ENCODE results near the gene SERPINB13.

SERPINB13 gene

DNA sequence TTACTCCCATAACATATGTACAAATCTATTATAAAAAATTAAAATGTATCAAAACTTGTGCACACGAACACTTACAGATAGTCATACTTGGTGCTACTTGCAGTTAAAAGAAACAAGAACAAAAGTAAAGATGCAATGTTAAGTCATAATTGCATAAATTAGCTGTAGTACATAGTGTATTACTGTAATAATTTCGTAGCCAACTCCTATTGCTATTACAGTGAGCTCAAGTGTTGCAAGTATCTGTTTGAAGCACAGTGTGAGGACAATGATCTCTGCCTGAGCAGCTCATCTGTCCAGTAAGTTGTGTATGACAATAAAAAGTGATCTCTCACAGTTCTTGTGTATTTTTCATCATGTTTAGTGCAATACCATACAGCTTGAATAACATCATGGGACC, 7.5 kb upstream of the SERPINB13 start:
- H3F3A ChIP-seq (ENCODE audit: insufficient read depth), result no peaks in the 10 kb centered on the region
- no peaks in the 10 kb centered on the region for H3K9me3 ChIP-seq (ENCODE audit: insufficient read depth, low read length)
- H3K9me2 ChIP-seq (replicated peaks; ENCODE audit: insufficient read depth, low read length), result no peaks in the 10 kb centered on the region
- no peak overlapping the region for H2AFZ ChIP-seq (ENCODE audit: low read depth, low read length, severe bottlenecking)
- no peak overlapping the region for H3K4me2 ChIP-seq (ENCODE audit: low read depth, low read length, poor library complexity, severe bottlenecking)
- H3K27me3 ChIP-seq (ENCODE audit: low read length), result 0 out of 2 replicates have a peak, but pooled peaks cover 4% of the 10 kb centered on the region
- no peak overlapping the region for H3K4me3 ChIP-seq (ENCODE audit: insufficient read depth, low read length, poor library complexity, severe bottlenecking)
- TF ChIP-seq EZH2phosphoT487 (conservative IDR thresholded peaks at IDR 0.05; ENCODE audit: low read length), result no peak
- TF ChIP-seq, protein P1, sequence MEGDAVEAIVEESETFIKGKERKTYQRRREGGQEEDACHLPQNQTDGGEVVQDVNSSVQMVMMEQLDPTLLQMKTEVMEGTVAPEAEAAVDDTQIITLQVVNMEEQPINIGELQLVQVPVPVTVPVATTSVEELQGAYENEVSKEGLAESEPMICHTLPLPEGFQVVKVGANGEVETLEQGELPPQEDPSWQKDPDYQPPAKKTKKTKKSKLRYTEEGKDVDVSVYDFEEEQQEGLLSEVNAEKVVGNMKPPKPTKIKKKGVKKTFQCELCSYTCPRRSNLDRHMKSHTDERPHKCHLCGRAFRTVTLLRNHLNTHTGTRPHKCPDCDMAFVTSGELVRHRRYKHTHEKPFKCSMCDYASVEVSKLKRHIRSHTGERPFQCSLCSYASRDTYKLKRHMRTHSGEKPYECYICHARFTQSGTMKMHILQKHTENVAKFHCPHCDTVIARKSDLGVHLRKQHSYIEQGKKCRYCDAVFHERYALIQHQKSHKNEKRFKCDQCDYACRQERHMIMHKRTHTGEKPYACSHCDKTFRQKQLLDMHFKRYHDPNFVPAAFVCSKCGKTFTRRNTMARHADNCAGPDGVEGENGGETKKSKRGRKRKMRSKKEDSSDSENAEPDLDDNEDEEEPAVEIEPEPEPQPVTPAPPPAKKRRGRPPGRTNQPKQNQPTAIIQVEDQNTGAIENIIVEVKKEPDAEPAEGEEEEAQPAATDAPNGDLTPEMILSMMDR (IDR thresholded peaks at IDR 0.05; ENCODE audit: insufficient read depth, low read length, poor library complexity, severe bottlenecking), result no peak
- no peaks in the 10 kb centered on the region for H3K36me3 ChIP-seq (ENCODE audit: low read length)
- no peak overlapping the region for H3K27ac ChIP-seq (ENCODE audit: low read depth, low read length)
- H3K79me2 ChIP-seq (ENCODE audit: insufficient read depth, low read length), result no peaks in the 10 kb centered on the region
- no peaks in the 10 kb centered on the region for H4K20me1 ChIP-seq (ENCODE audit: low read depth, low read length)
- H3K9ac ChIP-seq (ENCODE audit: low read length), result no peak overlapping the region

GRCh38 chr18:63585988-63586387, 1.2 kb upstream of the SERPINB13 start:
- TF ChIP-seq, protein P1 (IDR thresholded peaks at IDR 0.05; ENCODE audit: insufficient read depth, low read length, poor library complexity, severe bottlenecking), result no peak
- no peak for TF ChIP-seq EZH2phosphoT487 (conservative IDR thresholded peaks at IDR 0.05; ENCODE audit: low read length)
- Histone ChIP-seq H3K4me2 (ENCODE audit: low read depth, low read length, poor library complexity, severe bottlenecking) (no peak overlapping the region), H3F3A (ENCODE audit: insufficient read depth) (no peaks in the 10 kb centered on the region), H2AFZ (ENCODE audit: low read depth, low read length, severe bottlenecking) (no peak overlapping the region), H3K36me3 (ENCODE audit: low read length) (no peaks in the 10 kb centered on the region), H3K9ac (ENCODE audit: low read length) (no peak overlapping the region), H3K27ac (ENCODE audit: low read depth, low read length) (no peak overlapping the region), H3K4me3 (ENCODE audit: insufficient read depth, low read length, poor library complexity, severe bottlenecking) (no peak overlapping the region), H3K79me2 (ENCODE audit: insufficient read depth, low read length) (no peaks in the 10 kb centered on the region), H4K20me1 (ENCODE audit: low read depth, low read length) (no peaks in the 10 kb centered on the region), H3K9me2 (replicated peaks; ENCODE audit: insufficient read depth, low read length) (no peaks in the 10 kb centered on the region), H3K9me3 (ENCODE audit: insufficient read depth, low read length) (no peaks in the 10 kb centered on the region), H3K27me3 (ENCODE audit: low read length) (0 out of 2 replicates have a peak, but pooled peaks cover 4% of the 10 kb centered on the region)

DNA sequence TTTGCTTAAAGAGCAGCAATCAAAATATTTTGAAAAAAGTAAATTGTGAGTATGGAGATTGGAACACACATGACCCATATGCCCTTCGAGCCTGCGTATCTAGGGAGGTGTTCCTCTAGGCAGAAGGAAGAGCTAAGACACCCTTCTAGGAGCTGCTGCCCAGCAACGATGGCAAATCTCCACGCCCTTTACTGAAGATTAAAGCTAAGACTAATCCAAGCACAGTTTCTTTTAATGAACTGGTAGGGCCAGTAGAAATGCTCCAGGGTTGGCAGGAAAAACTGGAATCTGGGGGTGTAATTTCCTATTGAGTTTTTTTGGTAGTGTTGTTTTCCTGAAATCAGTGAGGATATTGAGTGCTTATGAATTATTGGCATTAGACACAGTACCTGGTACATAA, 712 bp upstream of the SERPINB13 start:
- Histone ChIP-seq H3K9ac (ENCODE audit: low read length) (no peak overlapping the region), H3F3A (ENCODE audit: insufficient read depth) (no peaks in the 10 kb centered on the region), H3K36me3 (ENCODE audit: low read length) (no peaks in the 10 kb centered on the region), H3K27ac (ENCODE audit: low read depth, low read length) (no peak overlapping the region), H3K9me3 (ENCODE audit: insufficient read depth, low read length) (no peaks in the 10 kb centered on the region), H3K27me3 (ENCODE audit: low read length) (0 out of 2 replicates have a peak, but pooled peaks cover 4% of the 10 kb centered on the region), H2AFZ (ENCODE audit: low read depth, low read length, severe bottlenecking) (no peak overlapping the region), H3K4me3 (ENCODE audit: insufficient read depth, low read length, poor library complexity, severe bottlenecking) (no peak overlapping the region), H3K4me2 (ENCODE audit: low read depth, low read length, poor library complexity, severe bottlenecking) (no peak overlapping the region), H3K9me2 (replicated peaks; ENCODE audit: insufficient read depth, low read length) (no peaks in the 10 kb centered on the region), H4K20me1 (ENCODE audit: low read depth, low read length) (no peaks in the 10 kb centered on the region), H3K79me2 (ENCODE audit: insufficient read depth, low read length) (no peaks in the 10 kb centered on the region)
- no peak for TF ChIP-seq EZH2phosphoT487 (conservative IDR thresholded peaks at IDR 0.05; ENCODE audit: low read length)
- TF ChIP-seq, protein P1 (IDR thresholded peaks at IDR 0.05; ENCODE audit: insufficient read depth, low read length, poor library complexity, severe bottlenecking), result no peak
